CD4-positive, alpha-beta T cell treated with Interleukin-17A for 4 hours (primary cell): ENCODE results near the gene CHIA.

Source experiments
- DNase-seq: peaks from one replicate; pipeline ENCODE4 v3.0.0-alpha.2; 2020; ENCODE audit warnings: mixed read lengths

The CHIA gene

GRCh38 chr1:111369645-111370044 lies 79.0 kb downstream of the CHIA start:
- DNase-seq, result no peak
